Stimulated activated effector memory CD8-positive, alpha-beta T cell treated with anti-CD3 and anti-CD28 coated beads, Interleukin-12 subunit alpha, Interleukin-12 subunit beta, amount 100 ng/mL, for 72 hours (primary cell): ENCODE measurements around the gene CASZ1.

Source experiments
- ATAC-seq: fragments of 150-1000 bp; cut with Tn5 transposase; 2 replicates; pipeline ENCODE4 v1.10.0; 2021
- DNase-seq, 2 donors: peaks; one replicate each; pipeline ENCODE4 v3.0.0; 2021 to 2022; ENCODE audit warnings: low spot score in 2 of 2
- H3K27ac Mint-ChIP-seq: one replicate; pipeline ENCODE4 v1.8.0; 2022; ENCODE audit warnings: mild to moderate bottlenecking, mixed read lengths
- H3K36me3 Mint-ChIP-seq: one replicate; pipeline ENCODE4 v1.8.0; 2022; ENCODE audit warnings: mild to moderate bottlenecking, mixed read lengths
- H3K4me1 Mint-ChIP-seq: one replicate; pipeline ENCODE4 v1.8.0; 2022; ENCODE audit warnings: mixed read lengths
- H3K4me3 Mint-ChIP-seq: one replicate; pipeline ENCODE4 v1.8.0; 2022; ENCODE audit warnings: mild to moderate bottlenecking, mixed read lengths
- H3K9me3 Mint-ChIP-seq: one replicate; pipeline ENCODE4 v1.8.0; 2022; ENCODE audit warnings: mixed read lengths

Gene CASZ1

GRCh38 chr1:10693497-10694273 is 102.8 kb downstream of the CASZ1 start:
- Mint-ChIP-seq H3K27ac (peak overlapping the region; percentile 80), H3K36me3 (peaks cover 7% of the 10 kb centered on the region), H3K9me3 (no peaks in the 10 kb centered on the region), H3K4me3 (peak overlapping the region; percentile 75), H3K4me1 (peaks cover 67% of the 10 kb centered on the region)
- peak; percentile 1 for ATAC-seq
- peak; percentile 24 to 70 for DNase-seq

DNA sequence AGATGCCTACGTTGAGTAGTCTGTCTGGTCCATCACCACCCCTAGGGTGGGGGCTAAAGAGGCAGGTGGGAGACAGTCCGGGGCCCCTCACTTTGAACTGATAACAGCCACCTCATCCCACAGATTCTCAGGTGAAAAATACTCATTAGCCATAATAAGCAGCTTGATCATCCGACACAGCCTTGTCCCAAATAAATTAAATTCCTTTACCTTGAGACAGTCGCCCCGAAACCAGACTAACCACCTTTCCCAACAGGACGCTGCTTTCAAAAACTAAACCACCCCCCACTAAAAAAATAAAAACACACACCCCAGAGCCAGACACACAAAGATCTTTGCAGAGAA is 103.3 kb downstream of the CASZ1 start:
- no peak for ATAC-seq
- Mint-ChIP-seq H3K4me3 (peak overlapping the region; percentile 75), H3K27ac (peak overlapping the region; percentile 80), H3K9me3 (no peaks in the 10 kb centered on the region), H3K4me1 (peaks cover 72% of the 10 kb centered on the region), H3K36me3 (peaks cover 7% of the 10 kb centered on the region)
- no peak for DNase-seq

DNA sequence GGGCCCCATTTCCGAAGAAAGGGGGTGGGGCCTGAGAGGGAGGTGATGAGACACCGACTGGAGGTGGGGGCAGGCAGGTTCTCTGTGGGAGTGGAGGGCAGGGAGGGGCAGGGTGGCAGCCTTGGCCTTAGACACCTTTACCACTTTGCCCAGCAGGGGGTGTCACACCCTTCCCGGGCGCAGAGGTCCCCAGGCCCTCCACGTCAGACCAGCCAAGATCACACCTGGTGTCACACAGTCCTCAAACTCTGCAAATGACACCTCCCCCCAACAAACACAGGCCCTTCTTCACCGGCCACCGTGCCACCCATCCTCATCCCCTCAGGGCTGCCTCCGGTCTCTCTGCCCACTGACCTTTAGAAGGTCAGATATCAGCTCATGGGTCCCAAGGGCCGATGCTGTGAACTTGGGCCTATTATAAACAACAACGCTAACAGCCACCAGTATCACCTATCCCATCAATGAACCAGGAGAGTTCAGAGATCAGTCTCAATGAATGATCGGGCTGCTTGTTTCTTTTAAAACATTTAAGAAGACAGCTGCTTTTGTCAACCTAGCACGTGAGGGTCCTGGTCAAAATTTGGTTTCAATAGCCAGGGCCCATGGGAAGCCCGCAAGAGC is 103.9 kb downstream of the CASZ1 start:
- H3K27ac Mint-ChIP-seq: peak overlapping the region; percentile 80
- no peaks in the 10 kb centered on the region for H3K9me3 Mint-ChIP-seq
- ATAC-seq: peak; percentile 68
- H3K36me3 Mint-ChIP-seq: peaks cover 7% of the 10 kb centered on the region
- H3K4me1 Mint-ChIP-seq: peaks cover 75% of the 10 kb centered on the region
- DNase-seq: peak; percentile 59 to 84
- peak overlapping the region; percentile 75 for H3K4me3 Mint-ChIP-seq

DNA sequence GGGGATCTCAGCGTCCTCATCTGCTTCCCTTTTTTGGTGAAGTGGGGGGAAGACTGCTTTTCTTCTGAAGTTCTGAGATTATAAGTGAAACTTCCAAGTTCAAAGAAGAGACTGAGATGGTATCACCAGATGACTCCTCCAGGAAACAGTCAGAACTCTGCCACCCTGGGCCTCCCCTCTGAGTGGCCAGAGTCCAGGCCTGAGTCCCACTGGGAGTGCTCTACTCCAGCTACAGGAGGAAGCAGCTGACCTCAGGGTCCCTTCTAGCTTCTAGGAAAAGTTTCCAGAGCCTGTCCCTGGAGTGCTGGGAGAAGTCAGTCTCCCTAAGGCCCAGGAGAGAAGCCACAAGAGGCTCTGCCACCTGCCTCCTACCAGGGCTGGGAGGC is 104.7 kb downstream of the CASZ1 start:
- Mint-ChIP-seq H3K27ac (peak overlapping the region; percentile 80), H3K9me3 (no peaks in the 10 kb centered on the region), H3K4me1 (peaks cover 75% of the 10 kb centered on the region), H3K4me3 (peak overlapping the region; percentile 75), H3K36me3 (peaks cover 7% of the 10 kb centered on the region)
- peak in 1 of 2 donors; percentile 69 for DNase-seq
- peak; percentile 54 for ATAC-seq

- ATAC-seq (no peak), DNase-seq (no peak)
- H3K27ac Mint-ChIP-seq: peak overlapping the region; percentile 80
- H3K9me3 Mint-ChIP-seq: no peaks in the 10 kb centered on the region
- H3K4me1 Mint-ChIP-seq: peaks cover 70% of the 10 kb centered on the region
- H3K36me3 Mint-ChIP-seq: peaks cover 7% of the 10 kb centered on the region
- peak overlapping the region; percentile 75 for H3K4me3 Mint-ChIP-seq
Observed at GRCh38 chr1:10691075-10691739, 105.2 kb downstream of the CASZ1 start.

GRCh38 chr1:10690484-10690883 is 106.0 kb downstream of the CASZ1 start:
- ATAC-seq (no peak), DNase-seq (no peak)
- Mint-ChIP-seq H3K36me3 (peaks cover 7% of the 10 kb centered on the region), H3K4me3 (no peak overlapping the region), H3K9me3 (no peaks in the 10 kb centered on the region), H3K4me1 (peaks cover 63% of the 10 kb centered on the region), H3K27ac (peak overlapping the region; percentile 56)

GRCh38 chr1:10688409-10688786 is 108.0 kb downstream of the CASZ1 start:
- Mint-ChIP-seq H3K4me3 (no peak overlapping the region), H3K4me1 (peaks cover 65% of the 10 kb centered on the region), H3K9me3 (no peaks in the 10 kb centered on the region), H3K27ac (peak overlapping the region; percentile 78), H3K36me3 (peaks cover 3% of the 10 kb centered on the region)
- DNase-seq (no peak), ATAC-seq (no peak)

DNA sequence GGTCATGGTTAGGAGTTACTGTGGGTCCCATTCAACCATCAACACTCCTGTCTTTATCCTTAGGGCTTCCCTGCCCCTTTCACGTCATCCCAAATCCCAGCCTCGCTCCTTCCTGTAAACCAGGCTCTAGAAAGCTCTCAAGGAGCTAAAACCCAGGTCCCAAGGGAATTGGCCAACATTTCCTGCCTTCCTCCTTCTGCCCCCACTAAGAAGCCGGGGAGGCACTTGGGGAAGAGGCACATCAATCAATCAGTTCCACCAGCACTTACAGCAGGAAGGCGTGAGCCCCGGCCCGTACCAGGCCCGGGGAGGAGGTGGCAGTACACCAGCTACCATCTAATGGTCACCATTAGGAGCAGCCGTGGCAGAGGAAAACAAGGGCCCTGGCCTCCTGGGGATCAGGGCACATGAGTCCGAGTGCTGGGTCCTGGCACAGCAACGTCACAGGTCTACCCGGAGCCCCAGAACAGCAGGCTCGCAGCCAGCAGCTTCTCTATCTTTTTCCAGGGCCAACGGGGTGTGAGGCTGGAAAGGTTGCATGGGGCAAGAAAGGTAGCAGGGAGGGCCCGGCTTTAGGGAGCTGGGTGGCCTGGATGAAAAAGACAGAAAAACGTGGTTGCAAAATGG is 108.6 kb downstream of the CASZ1 start:
- Mint-ChIP-seq H3K4me3 (no peak overlapping the region), H3K9me3 (no peaks in the 10 kb centered on the region), H3K27ac (peak overlapping the region; percentile 78), H3K4me1 (peaks cover 65% of the 10 kb centered on the region), H3K36me3 (no peaks in the 10 kb centered on the region)
- DNase-seq (no peak), ATAC-seq (no peak)

DNA sequence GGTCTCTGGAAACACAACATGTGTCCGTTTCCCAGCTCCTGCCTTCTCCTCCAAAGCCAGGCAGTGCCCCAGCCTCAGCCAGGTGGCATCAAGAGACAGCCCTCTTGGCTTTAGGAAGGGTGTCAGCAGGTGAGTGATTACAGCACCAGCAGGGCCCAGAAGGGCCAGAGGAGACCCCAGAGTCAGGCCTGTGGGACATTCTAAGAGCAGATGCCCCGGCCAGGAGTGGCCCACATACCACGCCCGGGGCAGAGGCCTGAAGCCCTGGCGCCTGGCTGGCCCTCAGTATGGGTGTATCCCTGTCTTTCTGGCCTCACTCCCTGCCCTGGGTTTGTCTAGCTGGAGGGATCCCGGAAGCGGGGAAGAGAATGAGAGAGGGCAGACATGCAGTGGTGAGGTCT is 109.2 kb downstream of the CASZ1 start:
- Mint-ChIP-seq H3K4me1 (peaks cover 65% of the 10 kb centered on the region), H3K9me3 (no peaks in the 10 kb centered on the region), H3K27ac (peak overlapping the region; percentile 78), H3K4me3 (no peak overlapping the region), H3K36me3 (no peaks in the 10 kb centered on the region)
- DNase-seq: no peak
- no peak for ATAC-seq

GRCh38 chr1:10686404-10687040 is 109.9 kb downstream of the CASZ1 start:
- ATAC-seq (no peak), DNase-seq (no peak)
- Mint-ChIP-seq H3K9me3 (no peaks in the 10 kb centered on the region), H3K27ac (peak overlapping the region; percentile 78), H3K4me3 (no peak overlapping the region), H3K36me3 (no peaks in the 10 kb centered on the region), H3K4me1 (peaks cover 68% of the 10 kb centered on the region)

GRCh38 chr1:10685808-10686403 is 110.5 kb downstream of the CASZ1 start:
- Mint-ChIP-seq H3K4me3 (no peak overlapping the region), H3K4me1 (peaks cover 68% of the 10 kb centered on the region), H3K9me3 (no peaks in the 10 kb centered on the region), H3K27ac (peak overlapping the region; percentile 63), H3K36me3 (no peaks in the 10 kb centered on the region)
- no peak for DNase-seq
- no peak for ATAC-seq

- Mint-ChIP-seq H3K27ac (no peak overlapping the region), H3K36me3 (no peaks in the 10 kb centered on the region), H3K9me3 (no peaks in the 10 kb centered on the region), H3K4me3 (no peak overlapping the region), H3K4me1 (peaks cover 62% of the 10 kb centered on the region)
- DNase-seq: no peak
- no peak for ATAC-seq
Observed at GRCh38 chr1:10685196-10685807, 111.1 kb downstream of the CASZ1 start.

GRCh38 chr1:10684221-10684620 is 112.2 kb downstream of the CASZ1 start:
- no peaks in the 10 kb centered on the region for H3K36me3 Mint-ChIP-seq
- H3K4me3 Mint-ChIP-seq: no peak overlapping the region
- peaks cover 63% of the 10 kb centered on the region for H3K4me1 Mint-ChIP-seq

DNA sequence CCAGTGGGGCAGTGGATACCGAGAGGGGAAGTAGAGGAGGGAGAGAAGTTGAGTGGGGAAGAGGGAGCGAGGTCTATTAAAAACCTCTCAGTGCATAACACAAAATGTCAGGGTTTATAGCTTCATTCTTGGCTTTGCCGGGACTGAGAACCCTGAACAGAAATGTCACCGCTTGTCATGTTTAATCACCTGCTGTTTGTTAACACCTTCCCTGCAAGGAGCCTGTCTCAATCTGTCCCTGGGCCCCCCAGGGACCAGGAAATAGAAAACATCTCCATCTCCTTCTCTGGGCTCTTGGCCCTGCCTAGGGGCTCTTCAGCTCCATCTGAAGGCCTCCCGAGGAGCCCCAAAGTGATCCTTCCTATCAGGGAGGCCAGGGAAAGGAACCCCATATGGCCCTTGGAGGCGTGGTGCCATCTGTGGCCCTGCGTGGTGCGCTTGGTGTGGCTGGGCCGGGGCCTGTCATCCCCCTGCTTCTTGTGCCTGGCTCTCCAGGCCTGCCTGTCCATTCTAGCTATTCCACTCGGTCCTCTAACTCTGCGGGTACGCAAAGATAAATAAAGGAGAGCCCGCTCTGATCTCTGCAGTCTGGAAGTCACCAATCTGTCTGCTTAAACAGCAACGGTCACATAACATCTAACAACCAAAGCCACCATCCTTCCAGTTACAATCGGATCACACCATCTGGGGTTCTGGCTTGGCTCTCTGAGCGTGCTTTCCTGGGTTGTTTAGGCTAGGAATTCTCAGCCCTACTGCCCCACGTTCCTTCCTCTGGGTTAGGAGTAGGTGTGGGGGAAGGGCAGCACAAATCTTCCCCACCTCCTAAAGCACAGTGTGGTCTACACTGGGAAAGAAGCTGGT is 113.8 kb downstream of the CASZ1 start:
- Mint-ChIP-seq H3K4me1 (peaks cover 59% of the 10 kb centered on the region), H3K9me3 (no peaks in the 10 kb centered on the region), H3K4me3 (no peak overlapping the region), H3K27ac (peak overlapping the region; percentile 3), H3K36me3 (no peaks in the 10 kb centered on the region)
- no peak for ATAC-seq
- no peak for DNase-seq

More at GRCh38 chr1:10684221-10684620, 112.2 kb downstream of the CASZ1 start:
- ATAC-seq (no peak), DNase-seq (no peak)
- Mint-ChIP-seq H3K27ac (no peak overlapping the region), H3K9me3 (no peaks in the 10 kb centered on the region)
